Activated B cell treated with CpG ODN at 0.5 μM for 24 hours (primary cell): ENCODE data around the gene FGD3. TPM values are rescaled to one million over a fixed set of nuclear protein-coding genes. Genes with fewer than 3 reads are reported as not detected.

Experiments used
- ATAC-seq: fragments of 200-7000 bp; cut with Tn5 transposase; one replicate; pipeline ENCODE4 v1.10.0; 2021; ENCODE audit warnings: low read depth, mild to moderate bottlenecking, moderate library complexity
- CTCF ChIA-PET: fragments of 350-600 bp; sonication (Branson Sonifier 250); formaldehyde crosslinking; loops from one replicate; lab custom pipeline; 2021; ENCODE audit warnings: antibody characterized with exemption; lab: Charles Lee
- POLR2A ChIA-PET: fragments of 350-600 bp; sonication (Branson Sonifier 250); formaldehyde crosslinking; loops from one replicate; lab custom pipeline; 2021; ENCODE audit warnings: antibody characterized with exemption; lab: Charles Lee
- DNase-seq: peaks from one replicate; pipeline ENCODE4 v3.0.0; 2022
- H3K27ac Mint-ChIP-seq: one replicate; pipeline ENCODE4 v1.8.0; 2020; ENCODE audit warnings: mixed read lengths
- H3K27me3 Mint-ChIP-seq: one replicate; pipeline ENCODE4 v1.8.0; 2021; ENCODE audit warnings: mixed read lengths
- H3K36me3 Mint-ChIP-seq: one replicate; pipeline ENCODE4 v1.8.0; 2021; ENCODE audit warnings: low read depth, mixed read lengths
- H3K4me1 Mint-ChIP-seq: one replicate; pipeline ENCODE4 v1.8.0; 2021; ENCODE audit warnings: mixed read lengths
- H3K4me3 Mint-ChIP-seq: one replicate; pipeline ENCODE4 v1.8.0; 2020; ENCODE audit warnings: mild to moderate bottlenecking, mixed read lengths
- H3K9me3 Mint-ChIP-seq: one replicate; pipeline ENCODE4 v1.8.0; 2020; ENCODE audit warnings: mixed read lengths
- intact Hi-C: fragments of 100-400 bp; cut with micrococcal nuclease; formaldehyde crosslinking; loops from one replicate; pipeline ENCODE4 v1.15.1; 2024
- total RNA-seq: library from RNA; stranded (reverse); gene quantifications from 2 replicates; pipeline ENCODE4 v1.2.3, GENCODE V29; 2022
- TF ChIP-seq, protein P1 (sequence below): fragments of 200-600 bp; IDR thresholded peaks from one replicate; pipeline ENCODE4 v1.8.0; 2022; ENCODE audit warnings: antibody characterized with exemption, mild to moderate bottlenecking

Gene FGD3
- total RNA-seq, 1 donor from 2014 or later = 61.9 TPM

GRCh38 chr9:93050231-93050630 is 102.9 kb downstream of the FGD3 start:
- CTCF ChIA-PET = no interaction called here

GRCh38 chr9:93051680-93052089 is 104.4 kb downstream of the FGD3 start:
- H3K27ac Mint-ChIP-seq = no peak overlapping the region
- TF ChIP-seq, protein P1, sequence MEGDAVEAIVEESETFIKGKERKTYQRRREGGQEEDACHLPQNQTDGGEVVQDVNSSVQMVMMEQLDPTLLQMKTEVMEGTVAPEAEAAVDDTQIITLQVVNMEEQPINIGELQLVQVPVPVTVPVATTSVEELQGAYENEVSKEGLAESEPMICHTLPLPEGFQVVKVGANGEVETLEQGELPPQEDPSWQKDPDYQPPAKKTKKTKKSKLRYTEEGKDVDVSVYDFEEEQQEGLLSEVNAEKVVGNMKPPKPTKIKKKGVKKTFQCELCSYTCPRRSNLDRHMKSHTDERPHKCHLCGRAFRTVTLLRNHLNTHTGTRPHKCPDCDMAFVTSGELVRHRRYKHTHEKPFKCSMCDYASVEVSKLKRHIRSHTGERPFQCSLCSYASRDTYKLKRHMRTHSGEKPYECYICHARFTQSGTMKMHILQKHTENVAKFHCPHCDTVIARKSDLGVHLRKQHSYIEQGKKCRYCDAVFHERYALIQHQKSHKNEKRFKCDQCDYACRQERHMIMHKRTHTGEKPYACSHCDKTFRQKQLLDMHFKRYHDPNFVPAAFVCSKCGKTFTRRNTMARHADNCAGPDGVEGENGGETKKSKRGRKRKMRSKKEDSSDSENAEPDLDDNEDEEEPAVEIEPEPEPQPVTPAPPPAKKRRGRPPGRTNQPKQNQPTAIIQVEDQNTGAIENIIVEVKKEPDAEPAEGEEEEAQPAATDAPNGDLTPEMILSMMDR = no peak
- no peak overlapping the region for H3K4me3 Mint-ChIP-seq
- peaks cover 5% of the 10 kb centered on the region for H3K4me1 Mint-ChIP-seq
- ATAC-seq = no peak
- H3K9me3 Mint-ChIP-seq = no peaks in the 10 kb centered on the region
- H3K27me3 Mint-ChIP-seq = no peaks in the 10 kb centered on the region
- POLR2A ChIA-PET = interaction anchor here (1.2 to 1.6 kb wide), 2 partner anchors 13 to 43 kb away, joined by 3 to 6 read pairs; no protein-coding TSS in a partner anchor
- no peaks in the 10 kb centered on the region for H3K36me3 Mint-ChIP-seq
- CTCF ChIA-PET = no interaction called here
- DNase-seq = no peak
- intact Hi-C loops = no loop called here

More at GRCh38 chr9:93050231-93050630, 102.9 kb downstream of the FGD3 start:
- TF ChIP-seq, protein P1 = no peak
- Mint-ChIP-seq H3K27me3 (no peaks in the 10 kb centered on the region), H3K4me3 (no peak overlapping the region), H3K27ac (no peak overlapping the region), H3K9me3 (no peaks in the 10 kb centered on the region), H3K36me3 (no peaks in the 10 kb centered on the region), H3K4me1 (peaks cover 2% of the 10 kb centered on the region)
- DNase-seq = no peak
- intact Hi-C loops = no loop called here
- POLR2A ChIA-PET = interaction anchor here (0.7 kb wide), 1 partner anchor 17 kb away, joined by 3 read pairs; no protein-coding TSS in a partner anchor
- no peak for ATAC-seq

DNA sequence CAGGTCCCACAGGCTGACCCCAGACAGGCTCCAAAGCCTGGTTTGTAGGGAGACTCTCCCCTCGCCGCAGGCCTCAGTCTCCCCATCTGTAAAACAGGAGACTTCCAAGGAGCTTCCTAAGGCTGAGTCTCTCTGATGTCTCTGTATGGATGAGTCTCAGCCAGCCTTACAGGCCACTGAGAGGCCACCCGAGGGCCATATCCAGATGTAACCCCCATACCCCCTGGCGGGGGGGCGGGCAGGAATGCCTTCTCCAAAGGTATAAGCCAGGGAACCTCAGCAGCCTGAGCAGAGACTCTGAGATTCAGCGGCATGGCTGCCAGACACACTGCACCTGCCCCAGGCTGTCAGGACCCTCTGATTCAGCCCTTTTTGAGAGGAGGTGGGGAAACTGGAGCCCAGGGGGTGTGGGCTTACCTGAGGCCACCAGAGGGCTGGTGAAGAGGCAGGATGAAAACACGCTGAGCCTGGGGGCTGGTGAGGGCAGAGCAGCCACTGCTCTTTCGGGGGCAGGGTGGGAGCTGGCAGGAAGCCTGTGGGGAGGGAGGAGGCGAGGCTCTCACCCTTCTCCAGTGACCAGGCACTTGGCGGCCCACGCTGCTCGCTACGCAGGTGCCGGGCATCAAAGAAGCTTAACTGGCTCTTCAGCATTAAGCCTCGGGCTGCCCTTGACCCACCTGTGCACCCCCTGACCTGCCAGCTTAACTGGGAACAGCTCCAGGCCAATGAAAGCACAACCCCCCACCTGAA is 105.6 kb downstream of the FGD3 start:
- no peaks in the 10 kb centered on the region for H3K9me3 Mint-ChIP-seq
- intact Hi-C loops = no loop called here
- ATAC-seq (no peak), DNase-seq (no peak)
- CTCF ChIA-PET = no interaction called here
- H3K4me3 Mint-ChIP-seq = no peak overlapping the region
- peaks cover 16% of the 10 kb centered on the region for H3K4me1 Mint-ChIP-seq
- H3K36me3 Mint-ChIP-seq = no peaks in the 10 kb centered on the region
- H3K27ac Mint-ChIP-seq = no peak overlapping the region
- TF ChIP-seq, protein P1 = no peak
- no peaks in the 10 kb centered on the region for H3K27me3 Mint-ChIP-seq
- POLR2A ChIA-PET = interaction anchor here (1.4 kb wide), 1 partner anchor 11 kb away, joined by 4 read pairs; no protein-coding TSS in a partner anchor

- Mint-ChIP-seq H3K36me3 (no peaks in the 10 kb centered on the region), H3K4me3 (no peak overlapping the region), H3K4me1 (peaks cover 19% of the 10 kb centered on the region), H3K9me3 (no peaks in the 10 kb centered on the region), H3K27ac (no peak overlapping the region), H3K27me3 (no peaks in the 10 kb centered on the region)
- ChIA-PET CTCF (no interaction called here), POLR2A (interaction anchor here (0.7 to 1.4 kb wide), 2 partner anchors 10 to 39 kb away, joined by 4 to 5 read pairs; no protein-coding TSS in a partner anchor)
- DNase-seq = no peak
- intact Hi-C loops = no loop called here
- no peak for ATAC-seq
- TF ChIP-seq, protein P1 = no peak
Measured at GRCh38 chr9:93053781-93054331, 106.5 kb downstream of the FGD3 start.
